ENCODE measurements around the gene NSUN6.

GRCh38 chr10:18523025-18523424 is 128.4 kb downstream of the NSUN6 start:
- no peak for TF ChIP-seq CTBP1 (IDR thresholded peaks at IDR 0.05; ENCODE audit: borderline replicate concordance)
- no peak for TF ChIP-seq FOXA1 (IDR thresholded peaks at IDR 0.05)
- no peak for TF ChIP-seq FOXK2 (IDR thresholded peaks at IDR 0.05)
- TF ChIP-seq HDGF (IDR thresholded peaks at IDR 0.05; ENCODE audit: borderline replicate concordance): no peak
- no peak for TF ChIP-seq L3MBTL2 (conservative IDR thresholded peaks at IDR 0.05)
- TF ChIP-seq SP1 (IDR thresholded peaks at IDR 0.05): no peak
- TF ChIP-seq SUZ12 (IDR thresholded peaks at IDR 0.05): no peak
- TF ChIP-seq TARDBP (IDR thresholded peaks at IDR 0.05): no peak
